Body of pancreas (tissue), 4 donors: ENCODE data around the gene ANTXR1.

Source experiments
- CTCF ChIP-seq, 7 experiments: fragments of 450-650 bp in 4 of 7; fragments of 200-600 bp in 3 of 7; sonication (generic) in 3 of 7; IDR thresholded peaks; one replicate each; pipeline ENCODE4 v1.5.1; 2016 to 2019; ENCODE audit warnings: antibody characterized with exemption in 7 of 7
- POLR2A ChIP-seq, 3 donors: fragments of 450-650 bp; IDR thresholded peaks; one replicate each; pipeline ENCODE4 v1.6.1; 2016; ENCODE audit warnings: antibody characterized with exemption in 3 of 3, mild to moderate bottlenecking in 2 of 3

DNA sequence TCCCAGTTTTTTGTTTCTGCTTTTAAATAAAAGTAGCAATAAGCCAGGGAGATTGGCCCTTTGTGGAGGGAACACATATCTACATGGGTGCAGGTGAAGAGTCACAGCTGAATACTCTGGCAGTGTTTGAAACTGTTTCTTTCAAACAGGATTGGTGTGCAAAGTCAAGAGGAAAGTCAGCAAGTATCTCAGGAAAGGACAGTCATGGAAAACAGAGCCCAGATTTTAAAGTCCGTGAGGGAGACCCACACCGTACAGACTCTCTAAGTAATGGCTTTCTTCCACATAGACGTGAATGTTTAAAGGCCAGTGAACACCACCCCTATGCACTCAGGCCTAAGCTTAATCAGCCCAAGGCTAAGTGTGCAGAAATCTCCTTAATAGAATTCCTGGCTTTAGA, 278.7 kb downstream of the ANTXR1 start:
- TF ChIP-seq CTCF (IDR thresholded peaks at IDR 0.05) (no peak), POLR2A (IDR thresholded peaks at IDR 0.05) (no peak)
